NB4 (cell line): ENCODE data around the gene RYR3.

ENCODE experiments used
- DNase-seq: peaks from one replicate; pipeline ENCODE4 v3.0.0; 2010; ENCODE audit warnings: low read depth
- H3K4me3 ChIP-seq: one replicate; pipeline ENCODE4 v1.5.1; 2011; ENCODE audit warnings: mild to moderate bottlenecking, low read depth, low read length, moderate library complexity
- MYC ChIP-seq: IDR thresholded peaks from 2 replicates; pipeline ENCODE4 v1.6.1; 2011; ENCODE audit warnings: low read depth, low read length
- POLR2A ChIP-seq: IDR thresholded peaks from 2 replicates; pipeline ENCODE4 v1.6.1; 2011; ENCODE audit warnings: mild to moderate bottlenecking; ENCODE audit not compliant: insufficient read length; ENCODE audit errors: extremely low read depth
- TF ChIP-seq, protein P1 (sequence below): IDR thresholded peaks from one replicate; pipeline ENCODE4 v1.5.1; 2012; ENCODE audit warnings: low read depth, low read length
- TF ChIP-seq, protein P2 (sequence below): IDR thresholded peaks from 2 replicates; pipeline ENCODE4 v1.6.1; 2011; ENCODE audit warnings: low read depth, low read length

RYR3 gene

DNA sequence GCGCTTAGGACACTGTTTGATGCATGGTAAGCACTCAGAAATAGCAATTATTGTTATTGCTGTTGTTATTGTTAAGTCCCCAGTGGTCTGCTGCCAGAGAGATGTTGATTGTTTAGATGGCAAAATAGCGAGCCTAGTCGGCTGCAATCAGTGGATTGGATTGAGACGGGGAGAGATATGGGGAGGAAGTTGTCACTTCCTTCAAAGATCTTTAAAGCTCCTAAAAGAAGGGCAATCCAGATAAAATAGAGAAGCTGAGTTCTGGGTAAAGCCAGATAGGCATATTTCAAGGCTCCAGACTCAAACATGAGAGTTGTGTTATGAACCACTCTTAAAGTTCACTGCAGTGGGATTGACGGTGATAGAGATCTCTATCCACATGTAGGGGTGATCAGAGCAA lies 64.5 kb downstream of the RYR3 start:
- DNase-seq: no peak
- no peak overlapping the region for H3K4me3 ChIP-seq
- TF ChIP-seq, protein P1, sequence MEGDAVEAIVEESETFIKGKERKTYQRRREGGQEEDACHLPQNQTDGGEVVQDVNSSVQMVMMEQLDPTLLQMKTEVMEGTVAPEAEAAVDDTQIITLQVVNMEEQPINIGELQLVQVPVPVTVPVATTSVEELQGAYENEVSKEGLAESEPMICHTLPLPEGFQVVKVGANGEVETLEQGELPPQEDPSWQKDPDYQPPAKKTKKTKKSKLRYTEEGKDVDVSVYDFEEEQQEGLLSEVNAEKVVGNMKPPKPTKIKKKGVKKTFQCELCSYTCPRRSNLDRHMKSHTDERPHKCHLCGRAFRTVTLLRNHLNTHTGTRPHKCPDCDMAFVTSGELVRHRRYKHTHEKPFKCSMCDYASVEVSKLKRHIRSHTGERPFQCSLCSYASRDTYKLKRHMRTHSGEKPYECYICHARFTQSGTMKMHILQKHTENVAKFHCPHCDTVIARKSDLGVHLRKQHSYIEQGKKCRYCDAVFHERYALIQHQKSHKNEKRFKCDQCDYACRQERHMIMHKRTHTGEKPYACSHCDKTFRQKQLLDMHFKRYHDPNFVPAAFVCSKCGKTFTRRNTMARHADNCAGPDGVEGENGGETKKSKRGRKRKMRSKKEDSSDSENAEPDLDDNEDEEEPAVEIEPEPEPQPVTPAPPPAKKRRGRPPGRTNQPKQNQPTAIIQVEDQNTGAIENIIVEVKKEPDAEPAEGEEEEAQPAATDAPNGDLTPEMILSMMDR: no peak
- no peak for TF ChIP-seq MYC
- TF ChIP-seq POLR2A: no peak
- TF ChIP-seq, protein P2, sequence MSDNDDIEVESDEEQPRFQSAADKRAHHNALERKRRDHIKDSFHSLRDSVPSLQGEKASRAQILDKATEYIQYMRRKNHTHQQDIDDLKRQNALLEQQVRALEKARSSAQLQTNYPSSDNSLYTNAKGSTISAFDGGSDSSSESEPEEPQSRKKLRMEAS: no peak

DNA sequence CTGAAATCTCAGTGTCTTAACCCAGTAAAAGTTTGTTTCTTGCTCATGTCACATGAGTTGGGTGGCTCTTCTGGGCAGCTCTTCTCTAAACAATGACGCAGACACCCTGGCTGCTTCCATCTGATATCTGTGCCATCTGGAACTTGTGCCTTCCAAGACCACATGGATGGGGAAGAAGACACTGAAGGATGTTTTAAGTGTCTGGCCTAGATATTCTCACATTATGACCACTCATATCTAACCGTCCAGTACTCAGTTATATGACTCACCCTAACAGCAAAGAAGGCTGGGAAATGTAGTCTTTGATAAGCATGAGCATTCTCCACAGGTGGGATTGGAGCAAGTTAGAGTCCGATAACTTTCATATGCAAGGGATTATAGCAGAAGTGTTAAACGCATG lies 66.4 kb downstream of the RYR3 start:
- H3K4me3 ChIP-seq: no peak overlapping the region
- DNase-seq: no peak
- TF ChIP-seq MYC: no peak
- TF ChIP-seq, protein P1: no peak
- TF ChIP-seq POLR2A: no peak
- TF ChIP-seq, protein P2: no peak

DNA sequence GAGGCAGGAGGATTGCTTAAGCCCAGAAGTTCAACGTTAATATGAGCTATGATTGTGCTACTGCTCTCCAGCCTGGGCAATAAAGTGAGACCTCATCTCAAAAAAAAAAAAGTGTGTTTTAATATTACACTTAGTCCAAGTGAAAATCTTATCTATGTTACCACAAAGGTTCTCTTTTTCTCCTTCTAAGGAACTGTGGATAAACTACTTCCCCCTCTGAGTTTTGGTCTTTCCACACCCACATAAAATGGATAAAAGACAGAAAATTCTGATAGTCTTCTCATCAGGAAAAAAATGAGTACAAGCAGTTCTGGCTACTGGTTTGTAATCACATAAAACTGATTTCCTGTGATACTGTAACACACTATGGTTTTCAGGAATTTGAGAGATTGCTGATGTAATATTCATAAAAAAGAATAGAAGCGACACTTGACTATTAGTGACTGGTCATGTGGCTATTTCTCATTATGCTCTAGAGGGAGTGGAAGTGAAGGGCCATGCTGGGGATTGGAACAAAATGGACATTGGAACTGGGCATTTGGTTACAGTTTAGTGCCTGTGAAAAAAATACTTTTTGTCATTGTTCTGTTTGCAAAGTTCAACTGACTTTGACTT lies 68.2 kb downstream of the RYR3 start:
- DNase-seq: no peak
- H3K4me3 ChIP-seq: no peak overlapping the region
- TF ChIP-seq, protein P2: no peak
- TF ChIP-seq MYC: no peak
- TF ChIP-seq, protein P1: no peak
- no peak for TF ChIP-seq POLR2A

DNA sequence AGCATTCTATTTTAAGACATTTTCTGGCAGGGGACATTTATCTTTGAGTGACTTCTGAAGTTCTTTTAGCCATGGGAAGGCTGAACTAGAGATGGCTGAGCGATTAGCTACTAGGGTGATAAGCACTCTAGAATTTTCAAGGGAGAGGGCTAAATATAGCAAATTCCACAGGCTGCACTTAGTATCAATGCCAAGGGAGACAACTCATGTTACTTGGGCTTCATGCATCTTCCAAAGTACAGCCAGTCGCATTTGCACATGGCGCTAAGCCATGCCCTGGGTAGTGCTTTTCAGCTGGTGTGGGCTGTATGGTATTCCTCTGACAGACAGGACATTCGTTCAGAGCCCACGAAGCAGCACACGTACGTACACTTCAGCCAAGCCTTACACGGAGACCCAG lies 69.6 kb downstream of the RYR3 start:
- TF ChIP-seq, protein P1: no peak
- no peak for TF ChIP-seq POLR2A
- TF ChIP-seq, protein P2: no peak
- no peak for TF ChIP-seq MYC
- no peak for DNase-seq
- no peak overlapping the region for H3K4me3 ChIP-seq

DNA sequence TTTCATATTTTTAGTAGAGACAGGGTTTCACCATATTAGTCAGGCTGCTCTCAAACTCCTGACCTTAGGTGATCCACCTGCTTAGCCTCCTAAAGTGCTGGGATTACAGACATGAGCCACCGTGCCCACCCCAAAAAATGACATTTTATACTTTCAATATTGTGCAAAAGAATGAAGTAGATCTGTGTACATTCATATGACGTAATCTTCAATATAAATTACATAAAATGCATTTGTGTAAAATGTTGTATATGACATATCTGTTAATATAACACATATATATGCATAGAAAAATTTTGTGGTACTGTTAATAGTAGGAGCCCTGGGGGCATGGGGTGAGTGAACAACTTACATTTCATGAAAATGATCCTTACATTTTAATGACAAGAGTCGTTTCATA lies 71.7 kb downstream of the RYR3 start:
- no peak overlapping the region for H3K4me3 ChIP-seq
- TF ChIP-seq POLR2A (no peak), MYC (no peak)
- TF ChIP-seq, protein P1: no peak
- TF ChIP-seq, protein P2: no peak
- no peak for DNase-seq

DNA sequence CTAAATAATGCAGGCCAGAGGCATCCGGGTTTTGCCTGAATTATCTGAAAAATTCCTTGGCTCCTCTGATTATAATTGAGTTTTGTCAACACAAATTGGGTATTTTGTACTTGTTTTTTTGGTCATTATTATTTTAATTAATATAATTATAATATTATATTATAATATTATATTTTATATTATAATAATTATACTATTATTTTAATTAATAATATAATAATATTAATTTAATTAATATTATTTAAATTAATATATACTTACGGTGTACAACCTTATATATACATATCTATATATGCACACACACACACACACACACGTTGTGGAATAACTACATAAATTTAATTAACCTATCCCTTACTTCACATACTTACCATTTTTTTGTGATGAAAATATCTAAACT lies 73.5 kb downstream of the RYR3 start:
- no peak for TF ChIP-seq MYC
- TF ChIP-seq, protein P2: no peak
- TF ChIP-seq POLR2A: no peak
- TF ChIP-seq, protein P1: no peak
- H3K4me3 ChIP-seq: no peak overlapping the region
- DNase-seq: no peak
